H1 (cell line): ENCODE results near the gene AKR7A2. TPM values are rescaled to one million over a fixed set of nuclear protein-coding genes. Genes with fewer than 3 reads are reported as not detected.

Experiments
- CTCF ChIA-PET: fragments of 300-600 bp; sonication (Branson Sonifier 250); formaldehyde crosslinking; loops from one replicate; lab custom pipeline; 2021; ENCODE audit not compliant: partially characterized antibody; lab: Charles Lee
- POLR2A ChIA-PET: fragments of 300-600 bp; sonication (Branson Sonifier 250); formaldehyde crosslinking; loops from one replicate; lab custom pipeline; 2021; ENCODE audit warnings: inconsistent platforms; ENCODE audit not compliant: partially characterized antibody; lab: Charles Lee
- DNase-seq, 2 experiments: peaks; one replicate each; pipeline versions ENCODE4 v3.0.0 to v3.0.0-alpha.2; 2010 to 2022; ENCODE audit warnings: low spot score in 2 of 2, low read depth in 1 of 2, mixed read lengths in 1 of 2
- FAIRE-seq: peaks from 2 replicates; lab custom pipeline; 2011; peaks lifted over from hg19 to GRCh38; lab: Jason Lieb, UNC
- H2AFZ ChIP-seq: 2 replicates; pipeline ENCODE4 v1.8.1; 2012; ENCODE audit warnings: low read length, inconsistent platforms
- H2AK5ac ChIP-seq: 2 replicates; pipeline ENCODE4 v1.6.1; 2013; ENCODE audit warnings: low read depth, low read length
- H2BK120ac ChIP-seq: replicated peaks from 2 replicates; pipeline ENCODE3; 2013; ENCODE audit warnings: low read depth, low read length, inconsistent platforms
- H2BK12ac ChIP-seq: 2 replicates; pipeline ENCODE4 v1.6.1; 2013; ENCODE audit warnings: low read depth, low read length
- H2BK15ac ChIP-seq: 2 replicates; pipeline ENCODE4 v1.6.1; 2013; ENCODE audit warnings: low read length
- H2BK20ac ChIP-seq: 2 replicates; pipeline ENCODE4 v1.6.1; 2013; ENCODE audit warnings: low read length
- H2BK5ac ChIP-seq: 2 replicates; pipeline ENCODE4 v1.6.1; 2013; ENCODE audit warnings: low read depth, low read length
- H3K14ac ChIP-seq: 2 replicates; pipeline ENCODE4 v1.6.1; 2013; ENCODE audit warnings: inconsistent platforms; ENCODE audit not compliant: insufficient read length
- H3K18ac ChIP-seq: 2 replicates; pipeline ENCODE4 v1.6.1; 2013; ENCODE audit warnings: low read length; ENCODE audit errors: extremely low read depth
- H3K23ac ChIP-seq: 2 replicates; pipeline ENCODE4 v1.6.1; 2013; ENCODE audit warnings: inconsistent platforms; ENCODE audit not compliant: insufficient read length
- H3K23me2 ChIP-seq: 2 replicates; pipeline ENCODE4 v1.6.1; 2013; ENCODE audit warnings: low read depth, low read length
- H3K27ac ChIP-seq: 2 replicates; pipeline ENCODE4 v1.6.1; 2011; ENCODE audit warnings: low read depth, low read length, inconsistent platforms
- H3K27me3 ChIP-seq, 4 experiments: replicated peaks in 1 of 4; 1 replicate in 1 of 4; 2 replicates in 3 of 4; pipeline versions ENCODE4 v1.6.1 to v1.8.1; 2011 to 2013; ENCODE audit warnings: low read length in 3 of 4, mild to moderate bottlenecking in 3 of 4, inconsistent platforms in 2 of 4, mixed read lengths in 2 of 4, moderate library complexity in 1 of 4; ENCODE audit not compliant: control insufficient read depth in 3 of 4, insufficient read depth in 3 of 4; ENCODE audit errors: extremely low read depth in 1 of 4
- H3K36me3 ChIP-seq, 4 experiments: 2 replicates each; pipeline versions ENCODE4 v1.6.1 to v1.8.1; 2011 to 2013; ENCODE audit warnings: mild to moderate bottlenecking in 4 of 4, low read length in 3 of 4, moderate library complexity in 2 of 4, control low read depth in 1 of 4, inconsistent platforms in 1 of 4; ENCODE audit not compliant: insufficient read depth in 4 of 4, control insufficient read depth in 2 of 4
- H3K4ac ChIP-seq: replicated peaks from 2 replicates; pipeline ENCODE3; 2013; ENCODE audit warnings: low read length, low read depth, mixed read lengths, inconsistent platforms; ENCODE audit not compliant: insufficient read length
- H3K4me1 ChIP-seq, 4 experiments: replicated peaks in 1 of 4; 1 replicate in 1 of 4; 2 replicates in 3 of 4; pipeline versions ENCODE4 v1.6.1 to v1.8.1; 2011 to 2013; ENCODE audit warnings: low read length in 3 of 4, inconsistent platforms in 2 of 4, mixed read lengths in 1 of 4; ENCODE audit not compliant: insufficient read depth in 4 of 4, control insufficient read depth in 3 of 4
- H3K4me2 ChIP-seq, 2 experiments: 2 replicates each; pipeline versions ENCODE4 v1.6.1 to v1.8.1; 2011 to 2013; ENCODE audit warnings: low read depth in 2 of 2, low read length in 2 of 2, control low read depth in 1 of 2, inconsistent platforms in 1 of 2, mild to moderate bottlenecking in 1 of 2; ENCODE audit not compliant: insufficient read depth in 1 of 2
- H3K4me3 ChIP-seq, 4 experiments: fragments of 200-600, 300-600 bp in 1 of 4; sonication (generic), shearing (Covaris generic), sonication (Bioruptor Twin) in 1 of 4; 2 replicates each; pipeline versions ENCODE4 v1.5.1 to v1.8.1; 2011 to 2016; ENCODE audit warnings: low read length in 4 of 4, low read depth in 3 of 4, control low read depth in 2 of 4, inconsistent platforms in 2 of 4, mild to moderate bottlenecking in 2 of 4, mixed read lengths in 1 of 4, moderate library complexity in 1 of 4; ENCODE audit not compliant: insufficient read depth in 2 of 4; ENCODE audit errors: extremely low read depth in 1 of 4
- H3K56ac ChIP-seq: replicated peaks from 2 replicates; pipeline ENCODE3; 2013; ENCODE audit warnings: low read depth, mild to moderate bottlenecking, mixed read lengths, low read length, inconsistent platforms; ENCODE audit not compliant: insufficient read length
- H3K79me1 ChIP-seq: 2 replicates; pipeline ENCODE4 v1.6.1; 2013; ENCODE audit warnings: low read depth, low read length, control low read depth
- H3K79me2 ChIP-seq, 2 experiments: 2 replicates each; pipeline versions ENCODE4 v1.6.1 to v1.8.1; 2012 to 2013; ENCODE audit warnings: low read length in 2 of 2, mild to moderate bottlenecking in 2 of 2, inconsistent platforms in 1 of 2; ENCODE audit not compliant: insufficient read depth in 2 of 2, control insufficient read depth in 1 of 2
- H3K9ac ChIP-seq, 4 experiments: replicated peaks in 1 of 4; 1 replicate in 1 of 4; 2 replicates in 3 of 4; pipeline versions ENCODE4 v1.6.1 to v1.8.1; 2011 to 2013; ENCODE audit warnings: low read depth in 3 of 4, low read length in 3 of 4, control low read depth in 2 of 4, mild to moderate bottlenecking in 2 of 4, moderate library complexity in 2 of 4, inconsistent platforms in 1 of 4; ENCODE audit errors: extremely low read depth in 1 of 4
- H3K9me3 ChIP-seq, 2 experiments: 2 replicates each; pipeline versions ENCODE4 v1.6.1 to v1.8.1; 2012 to 2013; ENCODE audit warnings: mild to moderate bottlenecking in 2 of 2, moderate library complexity in 2 of 2, control low read depth in 1 of 2, inconsistent platforms in 1 of 2, low read depth in 1 of 2, low read length in 1 of 2, mixed read lengths in 1 of 2; ENCODE audit not compliant: insufficient read depth in 2 of 2
- H4K20me1 ChIP-seq, 2 experiments: replicated peaks in 1 of 2; 2 replicates each; pipeline versions ENCODE3 to v1.8.1; 2011 to 2013; ENCODE audit warnings: inconsistent platforms in 2 of 2, low read length in 2 of 2, mild to moderate bottlenecking in 1 of 2; ENCODE audit not compliant: insufficient read depth in 2 of 2, control insufficient read depth in 1 of 2
- H4K5ac ChIP-seq: 2 replicates; pipeline ENCODE4 v1.6.1; 2013; ENCODE audit warnings: low read length, low read depth, mixed read lengths, inconsistent platforms; ENCODE audit not compliant: insufficient read length
- H4K8ac ChIP-seq: 2 replicates; pipeline ENCODE4 v1.8.0; 2013; ENCODE audit warnings: mild to moderate bottlenecking, moderate library complexity, low read length, inconsistent platforms; ENCODE audit not compliant: insufficient read depth; ENCODE audit errors: extremely low read depth
- H4K91ac ChIP-seq: replicated peaks from 2 replicates; pipeline ENCODE3; 2013; ENCODE audit warnings: low read length, mixed read lengths, inconsistent platforms; ENCODE audit not compliant: insufficient read length
- CBX8 ChIP-seq: fragments of 300-800, 300-1000 bp; sonication (generic); IDR thresholded peaks from 2 replicates; pipeline ENCODE4 v1.7.1; 2016; ENCODE audit warnings: low read depth, low read length, borderline replicate concordance
- JUND ChIP-seq: IDR thresholded peaks from 2 replicates; pipeline ENCODE4 v1.6.1; 2011; ENCODE audit warnings: mild to moderate bottlenecking, improper control_type of control experiment, low read length
- RBBP5 ChIP-seq: IDR thresholded peaks from 2 replicates; pipeline ENCODE4 v1.7.1; 2012; ENCODE audit warnings: low read depth, mild to moderate bottlenecking, inconsistent platforms, low read length, moderate library complexity, borderline replicate concordance
- SP1 ChIP-seq: IDR thresholded peaks from 2 replicates; pipeline ENCODE4 v1.6.1; 2011; ENCODE audit warnings: low read depth, low read length
- SUZ12 ChIP-seq: fragments of 200-600 bp; sonication (generic); IDR thresholded peaks from 2 replicates; pipeline ENCODE4 v1.6.1; 2012; ENCODE audit warnings: mild to moderate bottlenecking, inconsistent platforms, low read length, moderate library complexity, mixed read lengths
- WGBS, 2 experiments: shearing (Covaris generic) in 1 of 2; methylation state at CpG; one replicate each; pipeline versions ENCODE4 v1.1.6 to v1.1.7; 2013 to 2015; ENCODE audit warnings: low lambda C conversion rate in 2 of 2, mixed read lengths in 2 of 2, inconsistent platforms in 1 of 2, low coverage in 1 of 2, missing lambda C conversion rate in 1 of 2; ENCODE audit not compliant: insufficient replicate concordance in 2 of 2, insufficient coverage in 1 of 2, insufficient read length in 1 of 2; ENCODE audit errors: extremely low coverage in 1 of 2, missing lambda C conversion rate in 1 of 2; 5-methylcytosine and 5-hydroxymethylcytosine counted together
- polyA plus RNA-seq, 7 experiments: library from polyadenylated mRNA; depleted of rRNA in 3 of 7; stranded (reverse) in 5 of 7; unstranded in 2 of 7; fragments of >200 nt in 5 of 7; fragments of 200-250 nt in 2 of 7; gene quantifications; 1 replicate in 5 of 7; 2 replicates in 1 of 7; 4 replicates in 1 of 7; pipeline versions ENCODE4 v1.2.1 to v1.2.3, GENCODE V29; 2011 to 2013; ENCODE audit warnings: missing spikeins in 2 of 7, mixed read lengths in 2 of 7
- total RNA-seq: library from RNA; stranded (reverse); fragmentation: NEBNext Ultra II Directional; extraction: Animal tissue kit (Norgen Biotek cat#: 25700); gene quantifications from 2 replicates; pipeline ENCODE4 v1.2.1, GENCODE V29; 2021
- TF ChIP-seq, protein P1 (sequence below): IDR thresholded peaks from 2 replicates; pipeline ENCODE4 v1.6.1; 2012; ENCODE audit warnings: low read length, inconsistent platforms

AKR7A2 gene
- total and polyA plus RNA-seq, 2 of the 8 experiments (the other 6 are each of a cell fraction or from before 2014, with no cell fraction given) = 32.0 to 48.3 TPM

DNA sequence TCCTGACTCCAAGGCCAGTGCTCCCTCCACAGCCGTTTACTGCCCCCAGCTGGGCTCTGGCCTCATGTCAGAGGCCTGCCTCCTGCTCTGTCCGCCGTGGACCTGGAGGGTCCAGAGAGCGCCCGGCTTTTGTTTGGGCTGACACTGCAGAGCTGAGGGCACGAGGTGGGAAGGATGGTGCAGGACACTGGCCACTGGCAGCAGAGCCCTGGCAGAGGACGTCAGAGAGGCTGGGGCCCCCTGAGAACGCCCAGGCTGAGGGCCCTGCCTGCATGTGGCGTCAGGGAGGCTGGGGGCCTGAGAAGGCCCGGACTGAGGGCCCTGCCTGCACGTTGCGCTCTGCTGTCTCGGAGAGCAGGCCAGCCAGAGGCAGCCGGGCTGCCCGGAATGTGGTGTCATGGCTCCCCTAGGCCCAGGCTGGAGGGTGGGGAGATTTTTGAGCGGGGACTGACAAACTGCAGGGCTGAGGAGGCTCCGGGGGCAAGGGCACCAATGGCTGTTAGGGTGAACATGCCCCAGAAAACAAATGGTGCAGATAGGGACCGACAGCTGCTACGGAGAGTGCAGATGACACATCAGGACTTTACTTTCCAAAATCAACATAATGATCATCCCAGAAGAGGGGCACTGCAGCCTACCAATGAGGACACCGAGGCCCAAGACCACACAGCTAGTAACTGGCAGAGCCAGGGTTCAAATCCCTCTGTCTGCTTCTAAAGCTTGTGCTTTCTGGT lies 31.8 kb upstream of the AKR7A2 start:
- Histone ChIP-seq H4K20me1 (peaks cover 6% of the 10 kb centered on the region in 2 experiments), H4K8ac (no peak overlapping the region), H3K79me1 (no peaks in the 10 kb centered on the region; the same call in 1 of the 2 replicates), H3K36me3 (peaks cover 3 to 18% (median 5%) of the 10 kb centered on the region in 4 experiments; a peak in 4 of 8 replicates), H4K91ac (no peak overlapping the region), H3K27me3 (no peaks in the 10 kb centered on the region), H2AFZ (no peak overlapping the region), H2BK120ac (no peak overlapping the region), H3K14ac (no peak overlapping the region), H3K9me3 (no peaks in the 10 kb centered on the region), H3K18ac (no peak overlapping the region; the same call in 1 of the 2 replicates), H2AK5ac (no peak overlapping the region), H3K9ac (no peak overlapping the region), H4K5ac (no peak overlapping the region), H3K23ac (no peak overlapping the region), H3K27ac (no peak overlapping the region), H3K4me2 (no peak overlapping the region), H3K79me2 (no peaks in the 10 kb centered on the region), H3K56ac (no peak overlapping the region), H3K4me3 (no peak overlapping the region), H3K23me2 (0 out of 2 replicates have a peak, but pooled peaks cover 2% of the 10 kb centered on the region), H3K4ac (no peak overlapping the region), H2BK15ac (no peak overlapping the region), H2BK20ac (no peak overlapping the region), H2BK5ac (no peak overlapping the region), H3K4me1 (peaks cover 0 to 11% (median 6%) of the 10 kb centered on the region in 4 experiments; a peak in 5 of 7 replicates), H2BK12ac (no peak overlapping the region)
- POLR2A ChIA-PET = interaction anchor here (1.0 to 1.6 kb wide), 2 partner anchors 10 to 11 kb away, joined by 3 to 7 read pairs; no protein-coding TSS in a partner anchor
- WGBS, 2 experiments = 94% methylated on average over 18 of the region's 20 CpGs; no CpG with 5 or more reads in 1 of the 2 experiments
- CTCF ChIA-PET = interaction anchor here (0.6 to 8.0 kb wide), 35 partner anchors 10 to 1369 kb away, joined by 3 to 72 read pairs (median 4); partner anchors contain the start of gene NBL1
- DNase-seq (no peak), FAIRE-seq (no peak)
- TF ChIP-seq CBX8 (no peak), SUZ12 (no peak), RBBP5 (no peak), SP1 (no peak), JUND (no peak)
- TF ChIP-seq, protein P1, sequence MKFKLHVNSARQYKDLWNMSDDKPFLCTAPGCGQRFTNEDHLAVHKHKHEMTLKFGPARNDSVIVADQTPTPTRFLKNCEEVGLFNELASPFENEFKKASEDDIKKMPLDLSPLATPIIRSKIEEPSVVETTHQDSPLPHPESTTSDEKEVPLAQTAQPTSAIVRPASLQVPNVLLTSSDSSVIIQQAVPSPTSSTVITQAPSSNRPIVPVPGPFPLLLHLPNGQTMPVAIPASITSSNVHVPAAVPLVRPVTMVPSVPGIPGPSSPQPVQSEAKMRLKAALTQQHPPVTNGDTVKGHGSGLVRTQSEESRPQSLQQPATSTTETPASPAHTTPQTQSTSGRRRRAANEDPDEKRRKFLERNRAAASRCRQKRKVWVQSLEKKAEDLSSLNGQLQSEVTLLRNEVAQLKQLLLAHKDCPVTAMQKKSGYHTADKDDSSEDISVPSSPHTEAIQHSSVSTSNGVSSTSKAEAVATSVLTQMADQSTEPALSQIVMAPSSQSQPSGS = no peak
